H9 (cell line): Measurements from ENCODE around the gene ZDHHC12. TPM values are rescaled to one million over a fixed set of nuclear protein-coding genes. Genes with fewer than 3 reads are reported as not detected.

Source experiments
- DNase-seq: peaks from one replicate; pipeline ENCODE4 v3.0.0-alpha.2; 2017
- H2AFZ ChIP-seq: one replicate; pipeline ENCODE4 v1.6.1; 2013; ENCODE audit warnings: mild to moderate bottlenecking, low read length, control low read depth, moderate library complexity
- H2AK5ac ChIP-seq: 2 replicates; pipeline ENCODE4 v1.6.1; 2013; ENCODE audit warnings: low read length, control low read depth, mixed read lengths; ENCODE audit not compliant: insufficient read length
- H2BK120ac ChIP-seq: one replicate; pipeline ENCODE4 v1.6.1; 2013; ENCODE audit warnings: low read depth, mild to moderate bottlenecking, low read length, control low read depth, inconsistent platforms; ENCODE audit not compliant: poor library complexity, severe bottlenecking
- H2BK12ac ChIP-seq: 2 replicates; pipeline ENCODE4 v1.6.1; 2013; ENCODE audit warnings: low read length, control low read depth, mixed read lengths, low read depth; ENCODE audit not compliant: insufficient read length
- H2BK15ac ChIP-seq: 2 replicates; pipeline ENCODE4 v1.6.1; 2013; ENCODE audit warnings: low read depth, low read length, control low read depth
- H2BK20ac ChIP-seq: one replicate; pipeline ENCODE4 v1.6.1; 2013; ENCODE audit warnings: low read depth, mild to moderate bottlenecking, low read length, control low read depth, inconsistent platforms; ENCODE audit not compliant: poor library complexity, severe bottlenecking
- H2BK5ac ChIP-seq: 2 replicates; pipeline ENCODE4 v1.6.1; 2013; ENCODE audit warnings: low read length, control low read depth, mixed read lengths; ENCODE audit not compliant: insufficient read length
- H3K14ac ChIP-seq: 2 replicates; pipeline ENCODE4 v1.6.1; 2013; ENCODE audit warnings: low read length, control low read depth; ENCODE audit not compliant: insufficient read depth
- H3K18ac ChIP-seq: 2 replicates; pipeline ENCODE4 v1.6.1; 2013; ENCODE audit warnings: low read depth, mild to moderate bottlenecking, mixed read lengths, low read length, control low read depth; ENCODE audit not compliant: insufficient read length
- H3K23ac ChIP-seq: 2 replicates; pipeline ENCODE4 v1.6.1; 2013; ENCODE audit warnings: low read length, control low read depth, mixed read lengths, low read depth; ENCODE audit not compliant: insufficient read length
- H3K23me2 ChIP-seq: 2 replicates; pipeline ENCODE4 v1.6.1; 2013; ENCODE audit warnings: low read depth, mild to moderate bottlenecking, mixed read lengths, low read length, control low read depth; ENCODE audit not compliant: insufficient read length, poor library complexity, severe bottlenecking
- H3K27ac ChIP-seq: 2 replicates; pipeline ENCODE4 v1.5.1; 2013; ENCODE audit warnings: low read length, control low read depth, mixed read lengths, low read depth; ENCODE audit not compliant: insufficient read length
- H3K27me3 ChIP-seq: 2 replicates; pipeline ENCODE4 v1.6.1; 2013; ENCODE audit warnings: low read length, control low read depth, inconsistent platforms; ENCODE audit not compliant: insufficient read depth
- H3K4ac ChIP-seq: 2 replicates; pipeline ENCODE4 v1.6.1; 2013; ENCODE audit warnings: low read depth, mild to moderate bottlenecking, control low read depth, inconsistent platforms, low read length, moderate library complexity
- H3K4me1 ChIP-seq: 2 replicates; pipeline ENCODE4 v1.6.1; 2013; ENCODE audit warnings: low read length, control low read depth, inconsistent platforms; ENCODE audit not compliant: insufficient read depth
- H3K4me2 ChIP-seq: 2 replicates; pipeline ENCODE4 v1.6.1; 2013; ENCODE audit warnings: low read length, control low read depth, mixed read lengths; ENCODE audit not compliant: insufficient read length, insufficient read depth
- H3K56ac ChIP-seq: 2 replicates; pipeline ENCODE4 v1.6.1; 2013; ENCODE audit warnings: low read depth, mild to moderate bottlenecking, mixed read lengths, low read length, control low read depth; ENCODE audit not compliant: insufficient read length
- H3K79me1 ChIP-seq: 2 replicates; pipeline ENCODE4 v1.6.1; 2013; ENCODE audit warnings: low read depth, mild to moderate bottlenecking, moderate library complexity, low read length, control low read depth, inconsistent platforms; ENCODE audit not compliant: insufficient read depth, poor library complexity, severe bottlenecking
- H3K79me2 ChIP-seq: 2 replicates; pipeline ENCODE4 v1.6.1; 2013; ENCODE audit warnings: low read length, control low read depth, inconsistent platforms; ENCODE audit not compliant: insufficient read depth
- H3K9ac ChIP-seq: 2 replicates; pipeline ENCODE4 v1.6.1; 2013; ENCODE audit warnings: low read length, control low read depth, mixed read lengths; ENCODE audit not compliant: insufficient read length; ENCODE audit errors: extremely low read depth
- H3K9me3 ChIP-seq: one replicate; pipeline ENCODE4 v1.6.1; 2013; ENCODE audit warnings: low read depth, low read length, inconsistent platforms; ENCODE audit not compliant: control insufficient read depth
- H3T11ph ChIP-seq: one replicate; pipeline ENCODE4 v1.6.1; 2013; ENCODE audit warnings: mild to moderate bottlenecking, low read length, control low read depth, inconsistent platforms
- H4K20me1 ChIP-seq: one replicate; pipeline ENCODE4 v1.6.1; 2013; ENCODE audit not compliant: control insufficient read depth, insufficient read length, insufficient read depth
- H4K5ac ChIP-seq: 2 replicates; pipeline ENCODE4 v1.6.1; 2013; ENCODE audit warnings: low read depth, mild to moderate bottlenecking, mixed read lengths, low read length, control low read depth; ENCODE audit not compliant: insufficient read length
- H4K8ac ChIP-seq: replicated peaks from 2 replicates; pipeline ENCODE4 v1.6.1; 2013; ENCODE audit warnings: low read length, control low read depth, mixed read lengths, low read depth; ENCODE audit not compliant: insufficient read length
- H4K91ac ChIP-seq: 2 replicates; pipeline ENCODE4 v1.6.1; 2013; ENCODE audit warnings: low read depth, mild to moderate bottlenecking, moderate library complexity, mixed read lengths, low read length, control low read depth; ENCODE audit not compliant: insufficient read length
- H3K27ac Mint-ChIP-seq, 3 experiments: 2 replicates in 2 of 3; 3 replicates in 1 of 3; pipeline ENCODE4 v1.8.0; 2020 to 2021; ENCODE audit warnings: mixed read lengths in 3 of 3, mild to moderate bottlenecking in 1 of 3, moderate library complexity in 1 of 3
- H3K27me3 Mint-ChIP-seq: 2 replicates; pipeline ENCODE4 v1.8.0; 2021; ENCODE audit warnings: low read depth, mild to moderate bottlenecking, moderate library complexity, mixed read lengths
- H3K36me3 Mint-ChIP-seq, 3 experiments: 2 replicates in 2 of 3; 3 replicates in 1 of 3; pipeline ENCODE4 v1.8.0; 2020 to 2021; ENCODE audit warnings: low read depth in 3 of 3, mixed read lengths in 3 of 3; ENCODE audit not compliant: insufficient read depth in 1 of 3
- H3K4me1 Mint-ChIP-seq, 2 experiments: 2 replicates each; pipeline ENCODE4 v1.8.0; 2020; ENCODE audit warnings: mixed read lengths in 2 of 2
- H3K4me3 Mint-ChIP-seq, 2 experiments: 2 replicates in 1 of 2; 3 replicates in 1 of 2; pipeline ENCODE4 v1.8.0; 2020 to 2021; ENCODE audit warnings: mild to moderate bottlenecking in 2 of 2, mixed read lengths in 2 of 2, moderate library complexity in 1 of 2
- H3K9me3 Mint-ChIP-seq, 2 experiments: 2 replicates in 1 of 2; 3 replicates in 1 of 2; pipeline ENCODE4 v1.8.0; 2020; ENCODE audit warnings: mild to moderate bottlenecking in 2 of 2, mixed read lengths in 2 of 2, moderate library complexity in 1 of 2
- WGBS: extraction: QIAGEN DNeasy Blood & Tissue Kit; methylation state at CpG from one replicate; pipeline ENCODE4 v1.1.7; 2013; ENCODE audit warnings: missing lambda C conversion rate, low lambda C conversion rate, mixed read lengths; ENCODE audit not compliant: insufficient read length; ENCODE audit errors: extremely low coverage; 5-methylcytosine and 5-hydroxymethylcytosine counted together
- total RNA-seq: library from RNA; stranded (reverse); gene quantifications from 2 replicates; pipeline ENCODE4 v1.2.1, GENCODE V29; 2021
- TF ChIP-seq, protein P1 (sequence below): fragments of 200-600 bp; sonication (generic); conservative IDR thresholded peaks from 3 replicates; pipeline ENCODE4 v1.8.0; 2021; ENCODE audit warnings: antibody characterized with exemption, mild to moderate bottlenecking

ZDHHC12 gene
- total RNA-seq, 1 experiment from 2014 or later: 42.8 TPM

GRCh38 chr9:128773049-128773448 is 49.1 kb upstream of the ZDHHC12 start:
- peak overlapping the region; percentile 87 to 90; a peak in 4 of 5 replicates for H3K4me3 Mint-ChIP-seq
- Histone ChIP-seq H2AK5ac (no peak overlapping the region), H3K79me2 (no peaks in the 10 kb centered on the region; the same call in 1 of the 2 replicates), H2BK12ac (no peak overlapping the region), H2BK5ac (no peak overlapping the region), H2BK120ac (no peak overlapping the region), H3K4me1 (no peaks in the 10 kb centered on the region), H3K4me2 (no peak overlapping the region), H3K18ac (no peak overlapping the region), H3K9ac (no peak overlapping the region), H2BK15ac (no peak overlapping the region), H3K27ac (no peak overlapping the region), H3K56ac (no peak overlapping the region), H3K9me3 (no peaks in the 10 kb centered on the region), H2BK20ac (no peak overlapping the region), H3K23ac (no peak overlapping the region), H2AFZ (no peak overlapping the region), H3K79me1 (no peaks in the 10 kb centered on the region), H3T11ph (no peak overlapping the region), H3K27me3 (no peaks in the 10 kb centered on the region), H4K8ac (no peak overlapping the region), H4K91ac (no peak overlapping the region), H3K4ac (no peak overlapping the region), H4K20me1 (no peaks in the 10 kb centered on the region), H4K5ac (no peak overlapping the region), H3K14ac (no peak overlapping the region), H3K23me2 (peaks cover 12% of the 10 kb centered on the region)
- H3K27ac Mint-ChIP-seq: no peak overlapping the region
- peaks cover 0 to under 1% (median 0%) of the 10 kb centered on the region in 3 experiments; a peak in 1 of 7 replicates for H3K36me3 Mint-ChIP-seq
- WGBS: no CpG with 5 or more reads among the region's 5 CpGs
- TF ChIP-seq, protein P1, sequence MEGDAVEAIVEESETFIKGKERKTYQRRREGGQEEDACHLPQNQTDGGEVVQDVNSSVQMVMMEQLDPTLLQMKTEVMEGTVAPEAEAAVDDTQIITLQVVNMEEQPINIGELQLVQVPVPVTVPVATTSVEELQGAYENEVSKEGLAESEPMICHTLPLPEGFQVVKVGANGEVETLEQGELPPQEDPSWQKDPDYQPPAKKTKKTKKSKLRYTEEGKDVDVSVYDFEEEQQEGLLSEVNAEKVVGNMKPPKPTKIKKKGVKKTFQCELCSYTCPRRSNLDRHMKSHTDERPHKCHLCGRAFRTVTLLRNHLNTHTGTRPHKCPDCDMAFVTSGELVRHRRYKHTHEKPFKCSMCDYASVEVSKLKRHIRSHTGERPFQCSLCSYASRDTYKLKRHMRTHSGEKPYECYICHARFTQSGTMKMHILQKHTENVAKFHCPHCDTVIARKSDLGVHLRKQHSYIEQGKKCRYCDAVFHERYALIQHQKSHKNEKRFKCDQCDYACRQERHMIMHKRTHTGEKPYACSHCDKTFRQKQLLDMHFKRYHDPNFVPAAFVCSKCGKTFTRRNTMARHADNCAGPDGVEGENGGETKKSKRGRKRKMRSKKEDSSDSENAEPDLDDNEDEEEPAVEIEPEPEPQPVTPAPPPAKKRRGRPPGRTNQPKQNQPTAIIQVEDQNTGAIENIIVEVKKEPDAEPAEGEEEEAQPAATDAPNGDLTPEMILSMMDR: no peak
- DNase-seq: no peak
- peaks cover 9 to 11% of the 10 kb centered on the region in 2 experiments for H3K4me1 Mint-ChIP-seq
- peaks cover 2% of the 10 kb centered on the region; the same call in 1 of the 2 replicates for H3K27me3 Mint-ChIP-seq
- H3K9me3 Mint-ChIP-seq: peaks cover 6 to 10% of the 10 kb centered on the region in 2 experiments; a peak in 4 of 5 replicates
